ENCODE measurements around the gene SNRNP25.

- no peak for TF ChIP-seq CTCF (IDR thresholded peaks at IDR 0.05)
- no peak for TF ChIP-seq POLR2AphosphoS5 (IDR thresholded peaks at IDR 0.05)
- TF ChIP-seq EP300 (IDR thresholded peaks at IDR 0.05): no peak
These were observed 9.8 kb downstream of the SNRNP25 start for GRCh38 chr16:63466-63865.
